HEK293 (cell line): ENCODE data around the gene CERS3.
A peak's percentile ranks its signal among the peaks of the same experiment; 100 is the strongest.

Experiments used
- CTCF ChIA-PET: fragments of 350-600 bp; formaldehyde crosslinking; extraction: SDS; loops from one replicate; lab custom pipeline; 2021; ENCODE audit warnings: antibody characterized with exemption; lab: Yijun Ruan, JAX
- POLR2A ChIA-PET: fragments of 300-600 bp; formaldehyde crosslinking; extraction: SDS; loops from one replicate; lab custom pipeline; 2020; ENCODE audit warnings: antibody characterized with exemption, inconsistent platforms; lab: Yijun Ruan, JAX
- H3K27ac ChIP-seq: fragments of 200-500 bp; sonication (Bioruptor generic); 2 replicates; pipeline ENCODE4 v1.5.1; 2014; ENCODE audit warnings: low read depth, low read length, control low read depth, inconsistent platforms; ENCODE audit errors: extremely low read depth
- H3K36me3 ChIP-seq, 2 experiments: fragments of 200-500 bp in 1 of 2; sonication (Bioruptor generic) in 1 of 2; 1 replicate in 1 of 2; 2 replicates in 1 of 2; pipeline ENCODE4 v1.5.1; 2014 to 2017; ENCODE audit warnings: inconsistent platforms in 2 of 2, low read length in 2 of 2; ENCODE audit not compliant: control insufficient read depth in 2 of 2, insufficient read depth in 1 of 2
- H3K4me1 ChIP-seq: fragments of 200-500 bp; sonication (Bioruptor generic); 2 replicates; pipeline ENCODE4 v1.5.1; 2014; ENCODE audit warnings: mild to moderate bottlenecking, low read length, inconsistent platforms; ENCODE audit not compliant: control insufficient read depth, insufficient read depth
- H3K4me3 ChIP-seq: 2 replicates; pipeline ENCODE4 v1.5.1; 2011; ENCODE audit warnings: low read depth, mild to moderate bottlenecking, control low read depth, low read length, moderate library complexity
- H3K9me3 ChIP-seq: fragments of 200-500 bp; sonication (Bioruptor generic); 2 replicates; pipeline ENCODE4 v1.5.1; 2014; ENCODE audit warnings: low read depth, low read length, inconsistent platforms; ENCODE audit not compliant: control insufficient read depth, insufficient read depth
- OSR2 ChIP-seq: fragments of 450-650 bp; formaldehyde crosslinking; IDR thresholded peaks from 2 replicates; pipeline ENCODE4 v1.5.1; 2016; ENCODE audit warnings: missing biosample characterization, missing genetic modification characterization
- PRDM1 ChIP-seq: fragments of 450-650 bp; formaldehyde crosslinking; IDR thresholded peaks from 2 replicates; pipeline ENCODE4; 2016; ENCODE audit warnings: missing biosample characterization, missing genetic modification characterization
- REST ChIP-seq: fragments of 450-650 bp; formaldehyde crosslinking; IDR thresholded peaks from 2 replicates; pipeline ENCODE4 v1.5.1; 2016; ENCODE audit warnings: missing biosample characterization, missing genetic modification characterization
- SETDB1 ChIP-seq: IDR thresholded peaks from one replicate; pipeline ENCODE4 v1.6.1; 2017; ENCODE audit warnings: mild to moderate bottlenecking, low read length, moderate library complexity, mixed read lengths; ENCODE audit not compliant: insufficient read length
- ZBTB21 ChIP-seq: fragments of 450-650 bp; formaldehyde crosslinking; IDR thresholded peaks from 2 replicates; pipeline ENCODE4 v1.5.1; 2017; ENCODE audit warnings: missing biosample characterization, missing genetic modification characterization
- ZEB2 ChIP-seq: fragments of 450-650 bp; formaldehyde crosslinking; IDR thresholded peaks from 2 replicates; pipeline ENCODE4 v1.5.1; 2016; ENCODE audit warnings: missing biosample characterization, missing genetic modification characterization
- ZNF121 ChIP-seq: fragments of 450-650 bp; formaldehyde crosslinking; IDR thresholded peaks from 2 replicates; pipeline ENCODE4 v1.5.1; 2016; ENCODE audit warnings: missing biosample characterization, missing genetic modification characterization
- ZNF133 ChIP-seq: fragments of 450-650 bp; formaldehyde crosslinking; IDR thresholded peaks from 2 replicates; pipeline ENCODE4 v1.5.1; 2016; ENCODE audit warnings: missing biosample characterization, missing genetic modification characterization
- ZNF426 ChIP-seq: fragments of 450-650 bp; formaldehyde crosslinking; IDR thresholded peaks from 2 replicates; pipeline ENCODE4 v1.5.1; 2017; ENCODE audit warnings: missing biosample characterization, missing genetic modification characterization, mild to moderate bottlenecking, inconsistent platforms, moderate library complexity
- ZNF518A ChIP-seq: fragments of 450-650 bp; formaldehyde crosslinking; conservative IDR thresholded peaks from 2 replicates; pipeline ENCODE4 v1.5.1; 2016; ENCODE audit warnings: low read depth, missing biosample characterization, missing genetic modification characterization
- ZNF670 ChIP-seq: fragments of 450-650 bp; formaldehyde crosslinking; IDR thresholded peaks from 2 replicates; pipeline ENCODE4 v1.5.1; 2016; ENCODE audit warnings: missing biosample characterization, missing genetic modification characterization, low read depth
- ZNF777 ChIP-seq: fragments of 450-650 bp; formaldehyde crosslinking; IDR thresholded peaks from 2 replicates; pipeline ENCODE4 v1.5.1; 2017; ENCODE audit warnings: missing biosample characterization, missing genetic modification characterization, borderline replicate concordance
- TF ChIP-seq, protein P1 (sequence below): fragments of 450-650 bp; formaldehyde crosslinking; IDR thresholded peaks from 2 replicates; pipeline ENCODE4 v1.5.1; 2016; ENCODE audit warnings: missing biosample characterization, missing genetic modification characterization

Gene CERS3

GRCh38 chr15:100393008-100393407 lies 135.7 kb downstream of the CERS3 start:
- no peaks in the 10 kb centered on the region for H3K4me1 ChIP-seq
- H3K27ac ChIP-seq: no peak overlapping the region
- TF ChIP-seq ZNF426 (tag by site-specific recombination) (no peak), REST (tag by site-specific recombination) (peak; percentile 50; the same call in 1 of the 2 replicates), ZNF670 (tag by site-specific recombination) (no peak), ZBTB21 (tag by site-specific recombination) (no peak), ZNF133 (no peak), ZNF518A (no peak)
- TF ChIP-seq, protein P1, sequence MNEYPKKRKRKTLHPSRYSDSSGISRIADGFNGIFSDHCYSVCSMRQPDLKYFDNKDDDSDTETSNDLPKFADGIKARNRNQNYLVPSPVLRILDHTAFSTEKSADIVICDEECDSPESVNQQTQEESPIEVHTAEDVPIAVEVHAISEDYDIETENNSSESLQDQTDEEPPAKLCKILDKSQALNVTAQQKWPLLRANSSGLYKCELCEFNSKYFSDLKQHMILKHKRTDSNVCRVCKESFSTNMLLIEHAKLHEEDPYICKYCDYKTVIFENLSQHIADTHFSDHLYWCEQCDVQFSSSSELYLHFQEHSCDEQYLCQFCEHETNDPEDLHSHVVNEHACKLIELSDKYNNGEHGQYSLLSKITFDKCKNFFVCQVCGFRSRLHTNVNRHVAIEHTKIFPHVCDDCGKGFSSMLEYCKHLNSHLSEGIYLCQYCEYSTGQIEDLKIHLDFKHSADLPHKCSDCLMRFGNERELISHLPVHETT: no peak
- TF ChIP-seq, all 188 proteins: peak for 1
- Histone ChIP-seq H3K36me3 (no peaks in the 10 kb centered on the region), H3K4me3 (no peak overlapping the region), H3K9me3 (peaks cover 3% of the 10 kb centered on the region)
- ChIA-PET CTCF (interaction anchor here (0.5 to 2.1 kb wide), 6 partner anchors 9 to 1310 kb away, joined by 3 to 8 read pairs (median 4); no protein-coding TSS in a partner anchor), POLR2A (no interaction called here)

- H3K4me1 ChIP-seq: no peaks in the 10 kb centered on the region
- H3K4me3 ChIP-seq: no peak overlapping the region
- ChIA-PET POLR2A (no interaction called here), CTCF (interaction anchor here (0.8 to 3.3 kb wide), 3 partner anchors 36 to 681 kb away, joined by 3 to 30 read pairs (median 3); no protein-coding TSS in a partner anchor)
- no peak overlapping the region for H3K27ac ChIP-seq
- peaks cover 3% of the 10 kb centered on the region for H3K9me3 ChIP-seq
- TF ChIP-seq ZNF777 (tag by site-specific recombination) (no peak), SETDB1 (peak; percentile 11)
- no peaks in the 10 kb centered on the region for H3K36me3 ChIP-seq
Observed at GRCh38 chr15:100385300-100386050, 143.3 kb downstream of the CERS3 start.

- H3K9me3 ChIP-seq: peaks cover 3% of the 10 kb centered on the region
- ChIA-PET CTCF (interaction anchor here (1.1 to 3.3 kb wide), 5 partner anchors 10 to 44 kb away, joined by 5 to 30 read pairs (median 7); no protein-coding TSS in a partner anchor), POLR2A (interaction anchor here (1.4 kb wide), 1 partner anchor 42 kb away, joined by 5 read pairs; the partner anchor contains the start of gene ADAMTS17)
- no peaks in the 10 kb centered on the region for H3K36me3 ChIP-seq
- H3K27ac ChIP-seq: no peak overlapping the region
- no peak overlapping the region for H3K4me3 ChIP-seq
- TF ChIP-seq PRDM1 (tag by site-specific recombination) (no peak), ZNF121 (tag by site-specific recombination) (no peak), OSR2 (tag by site-specific recombination) (no peak), ZEB2 (tag by site-specific recombination) (no peak)
- H3K4me1 ChIP-seq: no peaks in the 10 kb centered on the region
Observed at GRCh38 chr15:100384108-100384410, 144.7 kb downstream of the CERS3 start.
